Uterus (tissue), 4 donors: ENCODE data around the gene DMPK. TPM values are rescaled to one million over a fixed set of nuclear protein-coding genes. Genes with fewer than 3 reads are reported as not detected.

Source experiments
- DNase-seq, 2 donors: peaks; one replicate each; pipeline ENCODE4 v3.0.0-alpha.2; 2019 to 2020
- H3K27ac ChIP-seq, 2 donors: fragments of 200-600 bp; sonication (generic); 1 replicate in 1 of 2; 2 replicates in 1 of 2; pipeline ENCODE4 v1.5.1; 2016 to 2018
- H3K27me3 ChIP-seq, 2 donors: fragments of 200-600 bp; sonication (generic); one replicate each; pipeline ENCODE4 v1.5.1; 2018 to 2019; ENCODE audit warnings: control low read depth in 1 of 2
- H3K36me3 ChIP-seq, 2 donors: fragments of 200-600 bp; sonication (generic); one replicate each; pipeline ENCODE4 v1.5.1; 2019; ENCODE audit warnings: control low read depth in 1 of 2
- H3K4me1 ChIP-seq, 2 donors: fragments of 200-600 bp; sonication (generic); one replicate each; pipeline ENCODE4 v1.5.1; 2018 to 2019; ENCODE audit warnings: control low read depth in 1 of 2
- H3K4me3 ChIP-seq, 2 donors: fragments of 200-600 bp; sonication (generic); 1 replicate in 1 of 2; 2 replicates in 1 of 2; pipeline ENCODE4 v1.5.1; 2018 to 2019; ENCODE audit warnings: mild to moderate bottlenecking in 1 of 2
- H3K9me3 ChIP-seq, 2 donors: fragments of 200-600 bp; sonication (generic); one replicate each; pipeline ENCODE4 v1.5.1; 2019; ENCODE audit warnings: control low read depth in 1 of 2
- POLR2A ChIP-seq, 2 donors: fragments of 450-650 bp; IDR thresholded peaks; one replicate each; pipeline ENCODE4 v1.6.1; 2016; ENCODE audit warnings: antibody characterized with exemption in 2 of 2, mild to moderate bottlenecking in 1 of 2, moderate library complexity in 1 of 2
- intact Hi-C: fragments of 100-400 bp; cut with DNase I; formaldehyde crosslinking; loops from one replicate; pipeline ENCODE4 v1.15.1; 2023; ENCODE audit warnings: low total_unique reads
- total RNA-seq, 4 donors: library from RNA; depleted of rRNA in 3 of 4; stranded (reverse); fragments of >200 nt in 3 of 4; gene quantifications; one replicate each; pipeline versions ENCODE4 v1.1.0 to v1.2.4, GENCODE V29; 2014 to 2023
- TF ChIP-seq, protein P1 (sequence below), 4 experiments: fragments of 200-600 bp in 2 of 4; fragments of 450-650 bp in 2 of 4; sonication (generic) in 2 of 4; IDR thresholded peaks; one replicate each; pipeline ENCODE4 v1.5.1; 2016 to 2019; ENCODE audit warnings: antibody characterized with exemption in 4 of 4, mild to moderate bottlenecking in 2 of 4, moderate library complexity in 1 of 4
- donor health status: DM: yes; HTN: yes; CAD: no.

DMPK gene
- total RNA-seq, 4 donors from 2014 or later = 15.3 to 211 (median 43.8) TPM

DNA sequence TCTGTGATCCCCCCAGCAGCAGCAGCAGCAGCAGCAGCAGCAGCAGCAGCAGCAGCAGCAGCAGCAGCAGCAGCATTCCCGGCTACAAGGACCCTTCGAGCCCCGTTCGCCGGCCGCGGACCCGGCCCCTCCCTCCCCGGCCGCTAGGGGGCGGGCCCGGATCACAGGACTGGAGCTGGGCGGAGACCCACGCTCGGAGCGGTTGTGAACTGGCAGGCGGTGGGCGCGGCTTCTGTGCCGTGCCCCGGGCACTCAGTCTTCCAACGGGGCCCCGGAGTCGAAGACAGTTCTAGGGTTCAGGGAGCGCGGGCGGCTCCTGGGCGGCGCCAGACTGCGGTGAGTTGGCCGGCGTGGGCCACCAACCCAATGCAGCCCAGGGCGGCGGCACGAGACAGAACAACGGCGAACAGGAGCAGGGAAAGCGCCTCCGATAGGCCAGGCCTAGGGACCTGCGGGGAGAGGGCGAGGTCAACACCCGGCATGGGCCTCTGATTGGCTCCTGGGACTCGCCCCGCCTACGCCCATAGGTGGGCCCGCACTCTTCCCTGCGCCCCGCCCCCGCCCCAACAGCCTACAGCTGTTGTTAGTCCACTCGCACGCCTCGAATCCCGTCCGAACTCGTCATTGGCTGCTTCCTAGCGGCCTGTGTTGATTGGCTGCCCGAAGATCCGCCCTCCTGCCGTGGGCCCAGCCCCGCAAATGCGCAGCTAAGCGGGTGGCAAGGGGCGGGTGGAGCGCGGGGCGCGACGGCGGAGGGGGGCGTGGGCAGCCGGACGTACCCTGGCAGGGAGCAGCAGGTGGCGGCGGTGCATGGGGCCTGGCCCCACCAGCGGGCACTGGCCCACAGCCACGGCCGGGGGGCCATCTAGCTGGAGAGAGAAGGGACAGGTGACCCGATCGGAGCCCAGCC lies 11.8 kb downstream of the DMPK start:
- intact Hi-C loops = no loop called here
- H3K4me1 ChIP-seq = peaks cover 3 to 16% of the 10 kb centered on the region in 2 donors

DNA sequence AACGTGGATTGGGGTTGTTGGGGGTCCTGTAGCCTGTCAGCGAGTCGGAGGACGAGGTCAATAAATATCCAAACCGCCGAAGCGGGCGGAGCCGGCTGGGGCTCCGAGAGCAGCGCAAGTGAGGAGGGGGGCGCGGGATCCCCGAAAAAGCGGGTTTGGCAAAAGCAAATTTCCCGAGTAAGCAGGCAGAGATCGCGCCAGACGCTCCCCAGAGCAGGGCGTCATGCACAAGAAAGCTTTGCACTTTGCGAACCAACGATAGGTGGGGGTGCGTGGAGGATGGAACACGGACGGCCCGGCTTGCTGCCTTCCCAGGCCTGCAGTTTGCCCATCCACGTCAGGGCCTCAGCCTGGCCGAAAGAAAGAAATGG lies 12.5 kb downstream of the DMPK start:
- peak; percentile 72 for DNase-seq
- intact Hi-C loops = no loop called here
- H3K27me3 ChIP-seq = no peaks in the 10 kb centered on the region
- no peaks in the 10 kb centered on the region for H3K36me3 ChIP-seq
- no peaks in the 10 kb centered on the region for H3K9me3 ChIP-seq
- peak overlapping the region; percentile 90 to 92 for H3K27ac ChIP-seq
- TF ChIP-seq, protein P1, sequence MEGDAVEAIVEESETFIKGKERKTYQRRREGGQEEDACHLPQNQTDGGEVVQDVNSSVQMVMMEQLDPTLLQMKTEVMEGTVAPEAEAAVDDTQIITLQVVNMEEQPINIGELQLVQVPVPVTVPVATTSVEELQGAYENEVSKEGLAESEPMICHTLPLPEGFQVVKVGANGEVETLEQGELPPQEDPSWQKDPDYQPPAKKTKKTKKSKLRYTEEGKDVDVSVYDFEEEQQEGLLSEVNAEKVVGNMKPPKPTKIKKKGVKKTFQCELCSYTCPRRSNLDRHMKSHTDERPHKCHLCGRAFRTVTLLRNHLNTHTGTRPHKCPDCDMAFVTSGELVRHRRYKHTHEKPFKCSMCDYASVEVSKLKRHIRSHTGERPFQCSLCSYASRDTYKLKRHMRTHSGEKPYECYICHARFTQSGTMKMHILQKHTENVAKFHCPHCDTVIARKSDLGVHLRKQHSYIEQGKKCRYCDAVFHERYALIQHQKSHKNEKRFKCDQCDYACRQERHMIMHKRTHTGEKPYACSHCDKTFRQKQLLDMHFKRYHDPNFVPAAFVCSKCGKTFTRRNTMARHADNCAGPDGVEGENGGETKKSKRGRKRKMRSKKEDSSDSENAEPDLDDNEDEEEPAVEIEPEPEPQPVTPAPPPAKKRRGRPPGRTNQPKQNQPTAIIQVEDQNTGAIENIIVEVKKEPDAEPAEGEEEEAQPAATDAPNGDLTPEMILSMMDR (IDR thresholded peaks at IDR 0.05) = no peak
- no peak for TF ChIP-seq POLR2A (IDR thresholded peaks at IDR 0.05)
- H3K4me3 ChIP-seq = peak overlapping the region; percentile 47 to 55
- H3K4me1 ChIP-seq = peaks cover 6 to 22% of the 10 kb centered on the region in 2 donors

More for the DNA sequence above, 11.8 kb downstream of the DMPK start:
- peak overlapping the region; percentile 90 to 92 for H3K27ac ChIP-seq
- no peaks in the 10 kb centered on the region for H3K36me3 ChIP-seq
- H3K9me3 ChIP-seq = no peaks in the 10 kb centered on the region
- TF ChIP-seq, protein P1 (IDR thresholded peaks at IDR 0.05) = peak; percentile 93 to 99 (median 94)
- peak; percentile 54 to 61 for TF ChIP-seq POLR2A (IDR thresholded peaks at IDR 0.05)
- no peaks in the 10 kb centered on the region for H3K27me3 ChIP-seq
- DNase-seq = peak; percentile 96 to 98
- peak overlapping the region; percentile 47 to 55 for H3K4me3 ChIP-seq

DNA sequence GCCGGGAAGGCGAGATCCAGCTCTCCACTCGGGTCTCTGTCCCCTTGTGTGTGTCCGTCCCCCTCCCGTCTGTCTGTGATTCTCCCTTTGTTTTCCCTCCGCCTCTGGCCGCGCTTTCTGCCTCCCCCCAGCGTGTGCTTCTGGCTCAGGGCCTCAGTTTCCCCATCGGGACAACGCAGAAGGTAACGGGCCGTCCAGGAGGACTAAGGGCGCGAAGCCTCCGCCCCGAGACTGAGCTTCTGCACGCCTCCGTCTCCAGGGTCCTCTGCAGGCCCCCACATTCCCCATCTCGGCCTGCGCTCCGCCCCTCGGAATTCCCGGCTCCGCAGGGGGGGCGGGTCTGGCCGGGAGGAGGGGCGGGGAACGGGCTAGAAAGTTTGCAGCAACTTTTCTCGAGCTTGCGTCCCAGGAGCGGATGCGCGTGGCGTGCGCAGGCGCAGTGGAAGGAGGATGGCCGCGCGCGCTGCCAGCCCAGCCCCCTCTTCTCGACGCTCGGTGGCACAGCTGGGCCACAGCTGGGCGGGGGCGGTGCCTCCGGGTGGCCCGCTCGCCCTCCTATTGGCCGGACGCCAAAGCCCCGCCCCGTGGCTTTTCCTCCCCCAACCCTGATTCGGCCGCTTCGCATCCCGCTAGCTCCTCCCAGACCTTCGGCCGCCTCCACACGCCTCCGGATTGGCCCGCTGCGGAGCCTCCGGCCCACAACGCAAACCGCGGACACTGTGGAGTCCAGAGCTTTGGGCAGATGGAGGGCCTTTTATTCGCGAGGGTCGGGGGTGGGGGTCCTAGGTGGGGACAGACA lies 13.1 kb downstream of the DMPK start, which contains the start of gene SIX5:
SIX5 (minus strand) TSS at position 269 of the 799 bp plus-strand sequence. CDS start 408 bp downstream, outside the sequence.
- no peaks in the 10 kb centered on the region for H3K36me3 ChIP-seq
- no peaks in the 10 kb centered on the region for H3K27me3 ChIP-seq
- H3K4me3 ChIP-seq = peak within 1 kb of the TSS; percentile 47 to 94
- H3K27ac ChIP-seq = peak within 1 kb of the TSS; percentile 90 to 92
- peak; percentile 98 to 99 for DNase-seq
- TF ChIP-seq, protein P1 (IDR thresholded peaks at IDR 0.05) = peak in 1 of 4 experiments; percentile 45
- TF ChIP-seq POLR2A (IDR thresholded peaks at IDR 0.05) = peak; percentile 87 to 93
- intact Hi-C loops = no loop called here
- no peaks in the 10 kb centered on the region for H3K9me3 ChIP-seq
- H3K4me1 ChIP-seq = peaks cover 6 to 28% of the 10 kb centered on the region in 2 donors

DNA sequence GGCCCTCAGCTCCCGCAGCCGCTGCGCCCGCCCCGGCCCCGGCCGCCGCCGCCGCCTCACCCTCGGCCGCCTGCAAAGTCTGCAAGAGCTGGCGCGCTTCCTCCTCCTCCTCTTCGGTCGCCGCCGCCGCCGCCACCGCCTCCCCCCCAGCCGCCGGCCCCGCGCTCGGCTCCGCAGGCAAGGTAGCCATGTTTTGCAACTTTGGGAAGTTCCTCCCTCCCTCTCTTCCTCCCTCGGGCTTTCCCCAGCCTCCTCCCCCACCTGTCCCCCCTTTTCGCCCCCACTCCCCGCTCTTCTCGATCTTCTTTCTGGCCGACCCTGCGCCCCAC lies 13.7 kb downstream of the DMPK start:
- Histone ChIP-seq H3K4me3 (peak overlapping the region; percentile 47 to 94), H3K9me3 (no peaks in the 10 kb centered on the region), H3K4me1 (peaks cover 7 to 33% of the 10 kb centered on the region in 2 donors), H3K27ac (peak overlapping the region; percentile 90 to 92), H3K27me3 (no peaks in the 10 kb centered on the region), H3K36me3 (no peaks in the 10 kb centered on the region)
- TF ChIP-seq, protein P1 (IDR thresholded peaks at IDR 0.05) = no peak
- no peak for TF ChIP-seq POLR2A (IDR thresholded peaks at IDR 0.05)
- no peak for DNase-seq
- intact Hi-C loops = no loop called here
